ENCODE data around the gene SPATA16.

Gene SPATA16

DNA sequence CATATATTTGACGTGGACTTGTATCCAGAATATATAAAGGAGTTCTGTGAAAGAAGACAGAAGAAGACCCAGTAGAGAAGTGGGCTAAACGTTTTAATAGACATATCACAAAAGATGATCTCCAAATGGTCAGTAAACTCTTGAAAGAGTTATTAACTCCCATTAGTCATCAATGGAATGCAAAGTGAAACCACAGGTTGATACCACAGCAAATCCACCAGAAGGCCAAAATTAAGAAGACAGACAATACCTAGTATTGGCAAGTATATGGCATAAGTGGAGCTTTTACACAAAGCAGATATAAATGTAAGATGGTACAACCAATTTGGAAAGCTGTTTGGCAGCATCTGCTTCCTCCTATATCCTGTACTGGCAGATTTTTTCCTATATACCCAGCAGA is 6.0 kb downstream of the SPATA16 start:
- H3K4me3 ChIP-seq (ENCODE audit: control insufficient read depth, low read depth, low read length), result no peak overlapping the region
- no peak for DNase-seq (ENCODE audit: low read depth)
- TF ChIP-seq, protein P1, sequence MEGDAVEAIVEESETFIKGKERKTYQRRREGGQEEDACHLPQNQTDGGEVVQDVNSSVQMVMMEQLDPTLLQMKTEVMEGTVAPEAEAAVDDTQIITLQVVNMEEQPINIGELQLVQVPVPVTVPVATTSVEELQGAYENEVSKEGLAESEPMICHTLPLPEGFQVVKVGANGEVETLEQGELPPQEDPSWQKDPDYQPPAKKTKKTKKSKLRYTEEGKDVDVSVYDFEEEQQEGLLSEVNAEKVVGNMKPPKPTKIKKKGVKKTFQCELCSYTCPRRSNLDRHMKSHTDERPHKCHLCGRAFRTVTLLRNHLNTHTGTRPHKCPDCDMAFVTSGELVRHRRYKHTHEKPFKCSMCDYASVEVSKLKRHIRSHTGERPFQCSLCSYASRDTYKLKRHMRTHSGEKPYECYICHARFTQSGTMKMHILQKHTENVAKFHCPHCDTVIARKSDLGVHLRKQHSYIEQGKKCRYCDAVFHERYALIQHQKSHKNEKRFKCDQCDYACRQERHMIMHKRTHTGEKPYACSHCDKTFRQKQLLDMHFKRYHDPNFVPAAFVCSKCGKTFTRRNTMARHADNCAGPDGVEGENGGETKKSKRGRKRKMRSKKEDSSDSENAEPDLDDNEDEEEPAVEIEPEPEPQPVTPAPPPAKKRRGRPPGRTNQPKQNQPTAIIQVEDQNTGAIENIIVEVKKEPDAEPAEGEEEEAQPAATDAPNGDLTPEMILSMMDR (IDR thresholded peaks at IDR 0.05; ENCODE audit: control insufficient read depth, insufficient read depth, low read depth, low read length, missing control alignments), result no peak

DNA sequence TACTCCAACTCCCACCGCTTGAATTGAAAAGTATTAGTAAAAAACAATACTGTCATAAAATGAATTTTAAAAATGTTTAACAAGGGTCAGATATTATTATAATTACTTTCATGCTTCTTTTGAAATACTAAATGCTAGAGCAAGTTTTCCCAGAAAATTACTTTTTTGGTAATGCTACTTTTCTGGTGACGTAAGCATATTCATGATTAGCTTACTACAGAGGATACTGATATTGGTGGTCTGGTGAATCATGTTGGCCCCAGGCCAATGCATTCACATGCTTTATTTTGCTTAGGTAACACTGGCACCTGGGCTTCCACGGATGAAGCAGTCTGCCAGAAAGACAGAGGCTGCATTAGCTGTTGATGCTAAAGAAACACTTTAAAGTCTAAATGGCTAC is 12.4 kb downstream of the SPATA16 start:
- no peak overlapping the region for H3K4me3 ChIP-seq (ENCODE audit: control insufficient read depth, low read depth, low read length)
- no peak for DNase-seq (ENCODE audit: low read depth)
- TF ChIP-seq, protein P1 (IDR thresholded peaks at IDR 0.05; ENCODE audit: control insufficient read depth, insufficient read depth, low read depth, low read length, missing control alignments), result no peak

DNA sequence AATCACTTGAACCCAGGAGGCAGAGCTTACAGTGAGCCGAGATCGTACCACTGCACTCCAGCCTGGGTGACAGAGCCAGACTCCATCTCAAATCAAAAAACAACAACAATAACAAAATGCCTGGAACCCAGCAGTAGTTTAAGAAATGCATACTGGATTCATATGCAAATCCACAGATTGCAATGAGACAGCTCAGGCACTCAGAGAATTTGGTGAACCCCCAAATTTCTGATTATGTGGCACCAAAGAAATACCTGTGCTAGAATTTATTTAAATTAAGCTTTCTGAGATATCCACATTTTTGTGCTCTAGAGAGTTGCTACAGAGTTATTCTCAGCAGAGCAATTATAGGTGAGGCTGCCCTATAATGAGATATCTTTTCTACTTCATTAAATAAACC is 29.7 kb downstream of the SPATA16 start:
- DNase-seq (ENCODE audit: low read depth), result no peak
- TF ChIP-seq, protein P1 (IDR thresholded peaks at IDR 0.05; ENCODE audit: control insufficient read depth, insufficient read depth, low read depth, low read length, missing control alignments), result no peak
- H3K4me3 ChIP-seq (ENCODE audit: control insufficient read depth, low read depth, low read length), result no peak overlapping the region

DNA sequence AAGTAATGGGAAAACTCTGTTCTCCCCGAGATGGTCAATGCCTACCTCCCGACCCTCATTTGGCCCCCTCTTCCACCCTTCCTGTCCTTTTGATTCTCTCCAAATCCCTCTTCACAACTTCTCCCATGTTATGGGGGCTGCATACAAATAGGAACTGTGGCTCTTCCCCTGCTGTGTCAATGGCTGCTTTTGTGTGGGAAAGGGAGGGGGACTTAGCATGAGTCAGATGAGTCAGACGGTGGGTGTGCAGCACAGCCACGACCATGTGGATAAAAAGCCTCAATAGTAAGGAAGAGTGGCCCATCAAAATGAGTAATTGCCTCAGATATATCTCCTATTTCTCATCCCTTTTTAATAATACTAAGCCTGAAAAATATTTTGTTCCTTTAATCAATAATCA is 31.9 kb downstream of the SPATA16 start:
- TF ChIP-seq, protein P1 (IDR thresholded peaks at IDR 0.05; ENCODE audit: control insufficient read depth, insufficient read depth, low read depth, low read length, missing control alignments), result no peak

DNA sequence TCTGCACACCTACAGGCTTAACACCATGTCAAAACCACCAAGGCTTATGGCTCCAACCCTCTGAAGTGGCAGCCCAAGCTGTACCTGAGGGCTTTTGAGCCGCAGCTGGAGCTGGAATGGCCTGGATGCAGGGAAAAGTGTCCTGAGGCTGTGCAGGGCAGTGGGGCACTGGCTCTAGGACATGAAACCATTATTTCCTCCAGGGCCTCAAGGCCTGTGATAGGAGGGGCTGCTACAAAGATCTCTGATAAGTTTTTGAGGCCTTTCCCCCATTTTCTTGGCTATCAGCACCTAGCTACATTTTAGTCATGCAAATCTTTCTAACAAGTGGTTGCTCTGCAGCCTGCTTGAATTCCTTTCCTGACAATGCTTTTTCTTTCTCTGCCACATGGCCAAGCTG is 37.6 kb downstream of the SPATA16 start:
- TF ChIP-seq, protein P1 (IDR thresholded peaks at IDR 0.05; ENCODE audit: control insufficient read depth, insufficient read depth, low read depth, low read length, missing control alignments), result no peak
- no peak for DNase-seq (ENCODE audit: low read depth)
- H3K4me3 ChIP-seq (ENCODE audit: control insufficient read depth, low read depth, low read length), result no peak overlapping the region

More for the DNA sequence above, 31.9 kb downstream of the SPATA16 start:
- no peak overlapping the region for H3K4me3 ChIP-seq (ENCODE audit: control insufficient read depth, low read depth, low read length)
- DNase-seq (ENCODE audit: low read depth), result no peak

DNA sequence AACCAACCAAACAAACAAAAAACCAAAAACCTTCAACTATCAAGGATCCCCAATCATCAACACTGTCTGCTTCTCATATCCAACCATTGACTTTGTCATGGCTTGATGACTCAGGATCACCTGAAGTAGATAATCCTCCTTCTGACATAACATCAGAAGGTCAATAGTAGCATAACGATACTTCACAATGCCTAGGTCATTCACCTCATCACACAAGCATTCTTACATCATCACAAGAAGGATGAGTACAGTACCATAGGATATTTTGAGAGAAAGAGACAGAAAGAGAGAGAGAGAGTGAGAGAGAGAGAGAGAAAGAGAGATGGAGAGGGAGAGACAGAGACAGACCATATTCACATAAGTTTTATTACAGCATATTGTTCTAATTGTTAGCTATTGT is 42.1 kb downstream of the SPATA16 start:
- H3K4me3 ChIP-seq (ENCODE audit: control insufficient read depth, low read depth, low read length), result no peak overlapping the region
- no peak for DNase-seq (ENCODE audit: low read depth)
- TF ChIP-seq, protein P1 (IDR thresholded peaks at IDR 0.05; ENCODE audit: control insufficient read depth, insufficient read depth, low read depth, low read length, missing control alignments), result no peak

Data from AG09309 (cell line).